ENCODE data around the gene NCF2. TPM values are rescaled to one million over a fixed set of nuclear protein-coding genes. Genes with fewer than 3 reads are reported as not detected.

NCF2 gene
- total RNA-seq, 1 donor from 2014 or later: 144 TPM

DNA sequence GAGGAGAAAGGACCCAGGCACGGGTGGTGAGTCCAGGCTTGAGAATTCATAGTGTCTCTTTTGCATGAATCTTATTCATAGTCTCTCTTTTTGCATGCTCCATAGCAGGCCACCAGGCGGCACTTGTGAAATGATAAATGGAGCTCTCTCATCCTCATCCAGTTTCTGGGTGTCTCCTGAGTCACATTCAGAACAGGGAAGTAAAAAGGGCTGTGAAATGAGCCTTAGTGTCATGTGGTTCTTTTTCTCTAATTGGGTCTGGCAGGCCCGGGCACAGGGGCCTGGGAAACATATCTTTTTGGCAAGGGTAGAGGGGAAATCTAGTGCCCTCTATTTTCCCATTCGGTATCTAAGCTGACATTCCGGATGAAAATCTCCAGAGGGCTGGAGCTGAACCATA, 19.1 kb upstream of the NCF2 start:
- Histone ChIP-seq H3K9me3 (no peaks in the 10 kb centered on the region), H3K36me3 (no peaks in the 10 kb centered on the region), H3K27ac (peak overlapping the region; percentile 59), H3K27me3 (no peaks in the 10 kb centered on the region), H3K4me3 (no peak overlapping the region), H3K4me1 (peaks cover 29% of the 10 kb centered on the region)
- intact Hi-C loops (cut with DNase I): no loop called here
- DNase-seq: peak; percentile 66
- ATAC-seq: peak; percentile 85
- TF ChIP-seq, protein P1, sequence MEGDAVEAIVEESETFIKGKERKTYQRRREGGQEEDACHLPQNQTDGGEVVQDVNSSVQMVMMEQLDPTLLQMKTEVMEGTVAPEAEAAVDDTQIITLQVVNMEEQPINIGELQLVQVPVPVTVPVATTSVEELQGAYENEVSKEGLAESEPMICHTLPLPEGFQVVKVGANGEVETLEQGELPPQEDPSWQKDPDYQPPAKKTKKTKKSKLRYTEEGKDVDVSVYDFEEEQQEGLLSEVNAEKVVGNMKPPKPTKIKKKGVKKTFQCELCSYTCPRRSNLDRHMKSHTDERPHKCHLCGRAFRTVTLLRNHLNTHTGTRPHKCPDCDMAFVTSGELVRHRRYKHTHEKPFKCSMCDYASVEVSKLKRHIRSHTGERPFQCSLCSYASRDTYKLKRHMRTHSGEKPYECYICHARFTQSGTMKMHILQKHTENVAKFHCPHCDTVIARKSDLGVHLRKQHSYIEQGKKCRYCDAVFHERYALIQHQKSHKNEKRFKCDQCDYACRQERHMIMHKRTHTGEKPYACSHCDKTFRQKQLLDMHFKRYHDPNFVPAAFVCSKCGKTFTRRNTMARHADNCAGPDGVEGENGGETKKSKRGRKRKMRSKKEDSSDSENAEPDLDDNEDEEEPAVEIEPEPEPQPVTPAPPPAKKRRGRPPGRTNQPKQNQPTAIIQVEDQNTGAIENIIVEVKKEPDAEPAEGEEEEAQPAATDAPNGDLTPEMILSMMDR (IDR thresholded peaks at IDR 0.05): peak; percentile 58

DNA sequence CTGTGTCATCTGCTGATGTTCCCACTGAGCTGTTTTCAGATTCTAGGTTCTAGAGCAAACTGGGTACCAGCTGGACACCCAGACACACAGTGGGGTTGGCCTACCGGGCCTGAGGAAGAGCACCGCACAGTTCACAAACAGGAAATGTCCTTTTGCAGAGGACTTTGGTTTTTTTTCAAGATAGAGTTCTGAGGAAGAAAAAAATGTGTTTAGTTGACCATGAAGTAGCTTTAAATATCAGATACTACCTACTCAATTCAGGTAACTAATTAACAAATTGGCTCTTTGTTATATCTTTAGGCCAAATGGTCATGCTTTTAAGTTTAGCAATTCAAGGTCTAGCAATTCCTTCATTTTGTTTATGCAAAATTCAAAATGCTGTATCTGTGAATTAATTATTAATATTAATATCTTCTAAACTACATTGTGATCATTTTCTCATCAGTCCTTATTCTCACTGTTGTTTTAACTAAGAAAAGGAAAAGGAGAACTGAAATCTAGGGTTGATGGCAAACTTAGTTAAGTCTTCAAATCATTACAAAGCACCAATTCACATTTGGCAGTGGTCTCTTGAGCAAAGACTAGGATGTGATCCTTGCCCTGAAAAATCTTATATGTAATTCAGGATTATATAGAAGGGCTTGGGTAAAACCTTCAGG, 17.2 kb upstream of the NCF2 start:
- no peak for ATAC-seq
- Histone ChIP-seq H3K36me3 (no peaks in the 10 kb centered on the region), H3K9me3 (no peaks in the 10 kb centered on the region), H3K4me1 (peaks cover 29% of the 10 kb centered on the region), H3K27me3 (no peaks in the 10 kb centered on the region), H3K27ac (no peak overlapping the region), H3K4me3 (no peak overlapping the region)
- TF ChIP-seq, protein P1 (IDR thresholded peaks at IDR 0.05): no peak
- intact Hi-C loops (cut with DNase I): no loop called here
- no peak for DNase-seq

DNA sequence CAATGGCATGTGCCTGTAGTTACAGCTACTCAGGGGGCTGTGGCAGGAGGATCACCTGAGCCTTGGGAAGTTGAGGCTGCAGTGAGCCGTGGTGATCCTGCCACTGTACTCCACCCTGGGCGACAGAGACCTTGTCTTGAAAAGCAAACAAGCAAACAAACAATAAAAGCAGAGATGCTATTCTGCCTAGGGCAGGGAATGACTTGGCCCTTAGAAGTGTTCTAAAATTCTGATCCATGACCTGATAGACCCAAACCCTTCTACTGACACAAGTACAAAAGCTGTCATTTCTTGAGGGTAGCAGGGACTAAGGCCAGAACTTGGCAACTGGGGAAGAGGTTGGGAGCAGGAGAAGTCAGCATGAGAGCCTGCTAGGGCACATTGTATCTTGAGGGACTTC, 15.6 kb upstream of the NCF2 start:
- no peak overlapping the region for H3K27ac ChIP-seq
- intact Hi-C loops (cut with DNase I): no loop called here
- no peak overlapping the region for H3K4me3 ChIP-seq
- H3K4me1 ChIP-seq: peaks cover 29% of the 10 kb centered on the region
- ATAC-seq (no peak), DNase-seq (no peak)
- H3K36me3 ChIP-seq: no peaks in the 10 kb centered on the region
- H3K9me3 ChIP-seq: no peaks in the 10 kb centered on the region
- TF ChIP-seq, protein P1 (IDR thresholded peaks at IDR 0.05): no peak
- H3K27me3 ChIP-seq: no peaks in the 10 kb centered on the region

DNA sequence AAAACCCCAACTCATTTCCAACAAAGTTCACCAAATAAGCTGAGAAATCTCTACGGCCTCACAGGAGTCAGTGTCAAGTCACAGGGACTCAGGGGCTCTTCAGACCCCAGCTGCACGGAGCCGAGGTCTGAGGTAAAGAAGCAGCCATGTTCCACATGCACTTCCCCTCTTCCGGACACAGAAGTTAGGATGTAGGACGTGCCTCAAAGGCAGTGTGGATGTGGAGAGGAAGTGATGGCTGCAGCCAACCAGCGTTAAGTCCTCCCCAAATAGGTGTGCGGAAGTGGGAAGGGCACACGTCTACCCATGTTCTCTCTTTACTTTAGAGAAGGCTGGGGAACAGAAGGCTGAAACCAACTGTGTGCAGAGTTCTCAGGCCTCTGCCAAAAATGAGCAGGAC, 14.6 kb upstream of the NCF2 start:
- peak overlapping the region; percentile 65 for H3K27ac ChIP-seq
- TF ChIP-seq, protein P1 (IDR thresholded peaks at IDR 0.05): no peak
- intact Hi-C loops (cut with DNase I): no loop called here
- DNase-seq (no peak), ATAC-seq (peak; percentile 72)
- H3K4me3 ChIP-seq: no peak overlapping the region
- H3K4me1 ChIP-seq: peaks cover 20% of the 10 kb centered on the region
- no peaks in the 10 kb centered on the region for H3K36me3 ChIP-seq
- H3K9me3 ChIP-seq: no peaks in the 10 kb centered on the region
- no peaks in the 10 kb centered on the region for H3K27me3 ChIP-seq

DNA sequence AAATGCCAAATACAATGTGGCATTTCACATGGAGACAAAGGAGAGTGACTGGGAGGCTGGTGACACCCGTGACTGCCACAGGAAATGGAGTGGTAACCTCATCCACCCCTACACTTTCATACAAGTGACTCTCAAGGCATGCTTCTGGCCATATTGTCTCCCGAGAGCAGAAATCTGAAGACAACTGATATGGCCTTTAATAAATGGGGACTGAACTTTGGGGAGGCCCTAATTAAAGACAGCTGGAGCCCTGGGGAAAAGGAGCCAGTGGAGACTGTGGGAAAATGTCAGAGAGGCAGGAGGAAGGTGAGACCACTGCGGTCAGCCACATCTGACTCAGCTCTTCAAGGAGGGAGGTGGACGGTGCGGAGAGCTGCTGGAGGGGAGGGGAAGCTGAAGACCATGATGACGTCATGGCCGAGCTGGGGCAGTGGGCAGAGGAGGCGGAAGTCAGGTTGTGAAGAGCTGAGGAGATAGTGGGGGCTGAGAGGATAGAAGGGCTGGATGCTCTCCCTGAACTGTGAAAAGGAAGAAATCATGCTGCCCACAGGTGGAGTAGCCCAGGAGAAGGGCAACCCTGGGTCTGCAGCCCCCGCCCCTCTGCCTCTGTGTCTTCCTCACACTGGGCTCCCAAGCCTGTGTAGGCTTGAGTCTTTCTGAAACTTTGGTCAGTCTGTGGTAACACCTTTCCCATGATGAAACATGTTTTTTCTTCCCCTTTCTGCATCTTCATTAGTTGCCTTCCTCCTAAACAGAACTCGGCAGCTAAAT, 14.0 kb upstream of the NCF2 start:
- no peaks in the 10 kb centered on the region for H3K27me3 ChIP-seq
- peak; percentile 81 for DNase-seq
- no peaks in the 10 kb centered on the region for H3K9me3 ChIP-seq
- no peak overlapping the region for H3K4me3 ChIP-seq
- H3K4me1 ChIP-seq: peaks cover 15% of the 10 kb centered on the region
- ATAC-seq: peak; percentile 76
- intact Hi-C loops (cut with DNase I): no loop called here
- H3K27ac ChIP-seq: peak overlapping the region; percentile 65
- TF ChIP-seq, protein P1 (IDR thresholded peaks at IDR 0.05): no peak
- H3K36me3 ChIP-seq: no peaks in the 10 kb centered on the region

Data from upper lobe of right lung (tissue), 1 donor.